DND-41 (cell line): ENCODE data around the gene U2AF1L4.

Experiments
- EZH2 ChIP-seq: IDR thresholded peaks from 3 replicates; pipeline ENCODE4 v1.6.1; 2012; ENCODE audit warnings: borderline replicate concordance, low read depth, mild to moderate bottlenecking, moderate library complexity, low read length, inconsistent platforms; ENCODE audit not compliant: severe bottlenecking
- TF ChIP-seq, protein P1 (sequence below): IDR thresholded peaks from 2 replicates; pipeline ENCODE4 v1.5.1; 2012; ENCODE audit warnings: borderline replicate concordance, low read length, moderate library complexity, mild to moderate bottlenecking; ENCODE audit not compliant: poor library complexity, severe bottlenecking; ENCODE audit errors: extremely low read depth

DNA sequence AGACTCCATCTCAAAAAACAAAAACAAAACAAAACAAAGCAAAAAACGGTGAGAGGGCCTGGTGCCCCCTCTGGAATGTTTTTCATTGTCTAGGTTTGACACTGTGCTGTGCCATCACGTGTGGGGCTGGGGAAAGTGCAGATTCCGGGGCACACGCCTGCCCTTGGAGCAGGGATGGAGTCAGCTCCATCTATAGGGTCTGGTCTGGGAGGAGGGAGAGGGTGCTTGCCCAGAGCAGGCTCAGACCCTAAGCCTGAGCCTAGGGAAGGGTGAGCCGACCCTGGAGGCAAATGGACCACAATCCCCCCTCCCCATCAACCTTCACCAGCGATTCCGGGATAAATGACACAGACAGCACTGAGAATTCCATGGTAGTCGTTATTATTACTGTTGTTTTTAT, 51.8 kb downstream of the U2AF1L4 start:
- TF ChIP-seq, protein P1, sequence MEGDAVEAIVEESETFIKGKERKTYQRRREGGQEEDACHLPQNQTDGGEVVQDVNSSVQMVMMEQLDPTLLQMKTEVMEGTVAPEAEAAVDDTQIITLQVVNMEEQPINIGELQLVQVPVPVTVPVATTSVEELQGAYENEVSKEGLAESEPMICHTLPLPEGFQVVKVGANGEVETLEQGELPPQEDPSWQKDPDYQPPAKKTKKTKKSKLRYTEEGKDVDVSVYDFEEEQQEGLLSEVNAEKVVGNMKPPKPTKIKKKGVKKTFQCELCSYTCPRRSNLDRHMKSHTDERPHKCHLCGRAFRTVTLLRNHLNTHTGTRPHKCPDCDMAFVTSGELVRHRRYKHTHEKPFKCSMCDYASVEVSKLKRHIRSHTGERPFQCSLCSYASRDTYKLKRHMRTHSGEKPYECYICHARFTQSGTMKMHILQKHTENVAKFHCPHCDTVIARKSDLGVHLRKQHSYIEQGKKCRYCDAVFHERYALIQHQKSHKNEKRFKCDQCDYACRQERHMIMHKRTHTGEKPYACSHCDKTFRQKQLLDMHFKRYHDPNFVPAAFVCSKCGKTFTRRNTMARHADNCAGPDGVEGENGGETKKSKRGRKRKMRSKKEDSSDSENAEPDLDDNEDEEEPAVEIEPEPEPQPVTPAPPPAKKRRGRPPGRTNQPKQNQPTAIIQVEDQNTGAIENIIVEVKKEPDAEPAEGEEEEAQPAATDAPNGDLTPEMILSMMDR = no peak
- no peak for TF ChIP-seq EZH2
